SK-N-SH (cell line): Measurements from ENCODE around the gene RPP21. TPM values are rescaled to one million over a fixed set of nuclear protein-coding genes. Genes with fewer than 3 reads are reported as not detected.

ENCODE experiments used
- CTCF ChIA-PET: fragments of 300-600, 350-600 bp; formaldehyde crosslinking; extraction: SDS; loops from one replicate; lab custom pipeline; 2021; lab: Yijun Ruan, JAX
- POLR2A ChIA-PET: fragments of 350-600 bp; sonication (Branson Sonifier 250); formaldehyde crosslinking; extraction: SDS; loops from one replicate; lab custom pipeline; 2020; ENCODE audit warnings: antibody characterized with exemption, inconsistent platforms; lab: Yijun Ruan, JAX
- DNase-seq: peaks from one replicate; pipeline ENCODE4 v3.0.0; 2012
- H2AFZ ChIP-seq: fragments of 200-600 bp; sonication (generic); 2 replicates; pipeline ENCODE4 v1.8.1; 2016; ENCODE audit warnings: antibody characterized with exemption, mild to moderate bottlenecking, low read depth
- H3F3A ChIP-seq: fragments of 200-600 bp; sonication (generic); replicated peaks from 2 replicates; pipeline ENCODE3; 2016; ENCODE audit warnings: antibody characterized with exemption, mild to moderate bottlenecking; ENCODE audit not compliant: insufficient read depth
- H3K27ac ChIP-seq, 2 experiments: fragments of 200-500 bp in 1 of 2; fragments of 200-600 bp in 1 of 2; sonication (Bioruptor generic) in 1 of 2; sonication (generic), shearing (Covaris generic) in 1 of 2; 2 replicates each; pipeline versions ENCODE4 v1.5.1 to v1.6.1; 2014 to 2016; ENCODE audit warnings: low read depth in 2 of 2, inconsistent platforms in 1 of 2, low read length in 1 of 2, mild to moderate bottlenecking in 1 of 2, mixed read lengths in 1 of 2
- H3K27me3 ChIP-seq: fragments of 200-600 bp; sonication (generic), shearing (Covaris generic); 2 replicates; pipeline ENCODE4 v1.6.1; 2016; ENCODE audit warnings: mixed run types; ENCODE audit not compliant: insufficient read depth
- H3K36me3 ChIP-seq, 2 experiments: fragments of 200-500 bp in 1 of 2; fragments of 200-600 bp in 1 of 2; sonication (Bioruptor generic) in 1 of 2; sonication (generic) in 1 of 2; replicated peaks in 1 of 2; 2 replicates each; pipeline versions ENCODE3 to v1.5.1; 2014 to 2016; ENCODE audit warnings: low read length in 1 of 2, mild to moderate bottlenecking in 1 of 2; ENCODE audit not compliant: insufficient read depth in 2 of 2, control insufficient read depth in 1 of 2
- H3K4me1 ChIP-seq, 2 experiments: fragments of 200-500 bp in 1 of 2; fragments of 200-600 bp in 1 of 2; sonication (Bioruptor generic) in 1 of 2; sonication (generic), shearing (Covaris generic) in 1 of 2; 2 replicates each; pipeline versions ENCODE4 v1.5.1 to v1.6.1; 2014 to 2016; ENCODE audit warnings: low read depth in 1 of 2, low read length in 1 of 2, mixed run types in 1 of 2; ENCODE audit not compliant: insufficient read depth in 2 of 2, control insufficient read depth in 1 of 2
- H3K4me2 ChIP-seq: fragments of 200-600 bp; sonication (generic), shearing (Covaris generic); 2 replicates; pipeline ENCODE4 v1.6.1; 2017; ENCODE audit warnings: mixed run types
- H3K4me3 ChIP-seq, 2 experiments: fragments of 200-500 bp in 1 of 2; fragments of 200-600 bp in 1 of 2; sonication (Bioruptor generic) in 1 of 2; sonication (generic), shearing (Covaris generic) in 1 of 2; 2 replicates each; pipeline versions ENCODE4 v1.5.1 to v1.8.1; 2014 to 2016; ENCODE audit warnings: low read depth in 2 of 2, inconsistent platforms in 1 of 2, low read length in 1 of 2, mild to moderate bottlenecking in 1 of 2, mixed read lengths in 1 of 2, moderate library complexity in 1 of 2
- H3K79me2 ChIP-seq: fragments of 200-600 bp; sonication (generic); 2 replicates; pipeline ENCODE4 v1.8.1; 2017; ENCODE audit warnings: mild to moderate bottlenecking; ENCODE audit not compliant: insufficient read depth
- H3K9ac ChIP-seq: fragments of 200-600 bp; sonication (generic); 2 replicates; pipeline ENCODE4 v1.6.1; 2017; ENCODE audit warnings: mixed run types
- H3K9me2 ChIP-seq: fragments of 200-600 bp; sonication (generic); 2 replicates; pipeline ENCODE4 v1.6.1; 2017; ENCODE audit warnings: mixed run types
- H3K9me3 ChIP-seq: fragments of 200-600 bp; sonication (generic); 2 replicates; pipeline ENCODE4 v1.6.1; 2017; ENCODE audit warnings: mixed run types, mild to moderate bottlenecking, moderate library complexity
- H4K20me1 ChIP-seq: fragments of 200-600 bp; sonication (generic); 2 replicates; pipeline ENCODE4 v1.6.1; 2017; ENCODE audit warnings: mild to moderate bottlenecking, mixed run types; ENCODE audit not compliant: insufficient read depth
- CHD2 ChIP-seq: fragments of 150-350 bp; IDR thresholded peaks from 2 replicates; pipeline ENCODE4 v1.6.1; 2018; ENCODE audit warnings: low read length; ENCODE audit not compliant: partially characterized antibody
- CTCF ChIP-seq: fragments of 200-600 bp; sonication (generic); IDR thresholded peaks from 2 replicates; pipeline ENCODE4 v1.6.1; 2017; ENCODE audit warnings: antibody characterized with exemption, mild to moderate bottlenecking, moderate library complexity
- ELF1 ChIP-seq: IDR thresholded peaks from 2 replicates; pipeline ENCODE4 v1.4.0; 2012
- EZH2phosphoT487 ChIP-seq: fragments of 200-600 bp; sonication (generic); IDR thresholded peaks from 2 replicates; pipeline ENCODE4 v1.6.1; 2017; ENCODE audit warnings: low read depth, mixed run types, mild to moderate bottlenecking, antibody characterized with exemption, moderate library complexity, borderline replicate concordance
- FOSL2 ChIP-seq: IDR thresholded peaks from 2 replicates; pipeline ENCODE4 v1.4.0; 2012; ENCODE audit warnings: low read depth, mild to moderate bottlenecking, moderate library complexity, borderline replicate concordance
- FOXM1 ChIP-seq: IDR thresholded peaks from 2 replicates; pipeline ENCODE4 v1.4.0; 2012; ENCODE audit warnings: low read depth, mild to moderate bottlenecking
- GABPA ChIP-seq: IDR thresholded peaks from 2 replicates; pipeline ENCODE4 v1.4.0; 2012; ENCODE audit warnings: low read depth, mild to moderate bottlenecking
- GATA2 ChIP-seq: sonication (generic); formaldehyde crosslinking; IDR thresholded peaks from 2 replicates; pipeline ENCODE4 v1.5.0; 2020; ENCODE audit warnings: mild to moderate bottlenecking, missing genetic modification reagents
- MAX ChIP-seq: IDR thresholded peaks from 2 replicates; pipeline ENCODE4 v1.4.0; 2012; ENCODE audit warnings: low read depth
- MEF2A ChIP-seq: IDR thresholded peaks from 2 replicates; pipeline ENCODE4 v1.4.0; 2012; ENCODE audit warnings: low read depth, borderline replicate concordance
- MXI1 ChIP-seq: IDR thresholded peaks from 2 replicates; pipeline ENCODE4 v1.6.1; 2012; ENCODE audit warnings: mild to moderate bottlenecking, low read depth, low read length, improper control_type of control experiment
- NRF1 ChIP-seq: IDR thresholded peaks from 2 replicates; pipeline ENCODE4 v1.6.1; 2012; ENCODE audit warnings: low read depth, mild to moderate bottlenecking, low read length
- POLR2AphosphoS5 ChIP-seq: IDR thresholded peaks from 2 replicates; pipeline ENCODE4 v1.6.1; 2012; ENCODE audit warnings: low read depth, low read length
- RCOR1 ChIP-seq: fragments of 150-350 bp; IDR thresholded peaks from 2 replicates; pipeline ENCODE4 v1.6.1; 2017; ENCODE audit warnings: antibody characterized with exemption, low read length
- RFX5 ChIP-seq: IDR thresholded peaks from 2 replicates; pipeline ENCODE4 v1.6.1; 2012; ENCODE audit warnings: mild to moderate bottlenecking, improper control_type of control experiment, low read length
- RXRA ChIP-seq: IDR thresholded peaks from 2 replicates; pipeline ENCODE4 v1.4.0; 2012; ENCODE audit warnings: low read depth, mild to moderate bottlenecking, borderline replicate concordance
- SMC3 ChIP-seq: IDR thresholded peaks from 2 replicates; pipeline ENCODE4 v1.6.1; 2012; ENCODE audit warnings: low read depth, low read length, improper control_type of control experiment
- TEAD4 ChIP-seq: IDR thresholded peaks from 2 replicates; pipeline ENCODE4 v1.4.0; 2012; ENCODE audit warnings: mild to moderate bottlenecking, borderline replicate concordance; ENCODE audit not compliant: insufficient read depth
- YY1 ChIP-seq: IDR thresholded peaks from 2 replicates; pipeline ENCODE4 v1.4.0; 2012; ENCODE audit warnings: low read depth, mild to moderate bottlenecking
- ZBTB33 ChIP-seq: IDR thresholded peaks from 2 replicates; pipeline ENCODE4 v1.4.0; 2012; ENCODE audit warnings: low read depth, borderline replicate concordance
- WGBS: methylation state at CpG from one replicate; pipeline ENCODE4 v1.1.6; 2017; ENCODE audit warnings: low lambda C conversion rate; 5-methylcytosine and 5-hydroxymethylcytosine counted together
- polyA plus RNA-seq, 3 experiments: library from polyadenylated mRNA; depleted of rRNA; stranded (reverse); fragments of >200 nt; gene quantifications; 2 replicates each; pipeline ENCODE4 v1.2.3, GENCODE V29; 2012
- TF ChIP-seq, protein P1 (sequence below): fragments of 150-350 bp; IDR thresholded peaks from 2 replicates; pipeline ENCODE4 v1.6.1; 2017; ENCODE audit warnings: antibody characterized with exemption, low read length, low read depth, borderline replicate concordance
- TF ChIP-seq, protein P2 (sequence below): fragments of 150-350 bp; IDR thresholded peaks from 2 replicates; pipeline ENCODE4 v1.6.1; 2016; ENCODE audit warnings: mild to moderate bottlenecking, low read depth, low read length
- TF ChIP-seq, protein P3 (sequence below): IDR thresholded peaks from 2 replicates; pipeline ENCODE4 v1.4.0; 2012; ENCODE audit warnings: low read depth, borderline replicate concordance

Gene RPP21
- polyA plus RNA-seq (2012; rRNA removed) = 68.8 and 108 TPM in 2 replicates
- 40.2 and 60.4 TPM in 2 replicates for polyA plus RNA-seq (2012; cell fraction: cytosol; rRNA removed)
- polyA plus RNA-seq (2012; cell fraction: nucleus; rRNA removed) = 108 and 202 TPM in 2 replicates

DNA sequence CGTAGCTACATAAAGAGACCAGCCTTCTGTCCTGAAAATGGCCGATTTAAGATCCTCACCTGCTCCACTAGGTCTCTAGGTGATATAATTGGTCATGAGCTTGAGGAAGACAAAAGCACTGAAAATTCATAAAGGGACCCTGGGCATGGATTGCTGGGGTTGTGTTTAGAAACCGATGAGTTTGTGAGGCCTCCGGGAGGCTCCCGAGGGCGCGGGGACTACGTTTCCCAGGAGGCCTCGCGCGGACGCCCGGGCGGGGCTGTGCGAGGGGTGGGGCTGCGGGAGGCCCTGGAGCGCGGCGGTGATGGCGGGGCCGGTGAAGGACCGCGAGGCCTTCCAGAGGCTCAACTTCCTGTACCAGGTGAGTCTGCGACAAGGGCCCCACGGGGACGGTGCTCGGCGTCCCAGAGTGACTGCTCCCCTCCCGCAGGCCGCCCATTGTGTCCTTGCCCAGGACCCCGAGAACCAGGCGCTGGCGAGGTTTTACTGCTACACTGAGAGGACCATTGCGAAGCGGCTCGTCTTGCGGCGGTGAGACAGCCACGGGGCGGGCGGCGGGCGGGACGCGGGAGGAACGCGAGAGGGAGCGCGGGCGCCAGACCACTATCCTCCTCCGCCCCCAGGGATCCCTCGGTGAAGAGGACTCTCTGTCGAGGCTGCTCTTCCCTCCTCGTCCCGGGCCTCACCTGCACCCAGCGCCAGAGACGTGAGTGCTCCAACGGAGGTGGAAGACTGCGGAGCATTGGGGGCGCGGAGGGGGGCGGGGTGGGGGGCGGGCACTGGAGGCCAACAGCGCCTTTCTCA lies at the start of gene RPP21:
Gene RPP21 (plus strand): TSS at position 289 of the 804 bp plus-strand sequence. CDS start 16 bp downstream, at position 305.
- CTCF ChIA-PET = interaction anchor here (1.4 kb wide), 1 partner anchor 196 kb away, joined by 4 read pairs; no protein-coding TSS in a partner anchor
- Histone ChIP-seq H3K36me3 (peaks cover 0 to 25% of the 10 kb centered on the region in 2 experiments), H3K4me2 (peak within 1 kb of the TSS; percentile 84), H3K4me1 (peaks cover 3 to 11% of the 10 kb centered on the region in 2 experiments; a peak in 3 of 4 replicates), H3K27me3 (no peaks in the 10 kb centered on the region), H2AFZ (peak within 1 kb of the TSS; percentile 84), H3K27ac (peak within 1 kb of the TSS; percentile 68 to 84; a peak in 3 of 4 replicates), H3K9ac (peak within 1 kb of the TSS; percentile 87), H4K20me1 (no peaks in the 10 kb centered on the region), H3K9me2 (no peaks in the 10 kb centered on the region), H3F3A (no peaks in the 10 kb centered on the region), H3K9me3 (no peaks in the 10 kb centered on the region), H3K79me2 (peaks cover 7% of the 10 kb centered on the region; the same call in 1 of the 2 replicates), H3K4me3 (peak within 1 kb of the TSS; percentile 90 to 91)
- POLR2A ChIA-PET = interaction anchor here (0.6 kb wide), 1 partner anchor 132 kb away, joined by 3 read pairs; the partner anchor contains the start of gene TRIM26
- WGBS = 6% methylated on average over 24 of the region's 64 CpGs
- DNase-seq = peak; percentile 97
- TF ChIP-seq CTCF (no peak), MAX (0 out of 2 replicates have a peak, but pooled peaks have one; percentile 17), MXI1 (0 out of 2 replicates have a peak, but pooled peaks have one; percentile 22), TEAD4 (no peak), POLR2AphosphoS5 (peak; percentile 90), RXRA (no peak), FOXM1 (no peak), RCOR1 (no peak), ELF1 (peak; percentile 66; the same call in 1 of the 2 replicates), FOSL2 (no peak), YY1 (peak; percentile 87; the same call in 1 of the 2 replicates), ZBTB33 (peak; percentile 89), CHD2 (peak; percentile 84), NRF1 (no peak), RFX5 (no peak), EZH2phosphoT487 (no peak), SMC3 (no peak), GATA2 (CRISPR knock-in tag) (no peak), GABPA (no peak), MEF2A (no peak)
- TF ChIP-seq, protein P1, sequence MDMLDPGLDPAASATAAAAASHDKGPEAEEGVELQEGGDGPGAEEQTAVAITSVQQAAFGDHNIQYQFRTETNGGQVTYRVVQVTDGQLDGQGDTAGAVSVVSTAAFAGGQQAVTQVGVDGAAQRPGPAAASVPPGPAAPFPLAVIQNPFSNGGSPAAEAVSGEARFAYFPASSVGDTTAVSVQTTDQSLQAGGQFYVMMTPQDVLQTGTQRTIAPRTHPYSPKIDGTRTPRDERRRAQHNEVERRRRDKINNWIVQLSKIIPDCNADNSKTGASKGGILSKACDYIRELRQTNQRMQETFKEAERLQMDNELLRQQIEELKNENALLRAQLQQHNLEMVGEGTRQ = no peak
- TF ChIP-seq, protein P2, sequence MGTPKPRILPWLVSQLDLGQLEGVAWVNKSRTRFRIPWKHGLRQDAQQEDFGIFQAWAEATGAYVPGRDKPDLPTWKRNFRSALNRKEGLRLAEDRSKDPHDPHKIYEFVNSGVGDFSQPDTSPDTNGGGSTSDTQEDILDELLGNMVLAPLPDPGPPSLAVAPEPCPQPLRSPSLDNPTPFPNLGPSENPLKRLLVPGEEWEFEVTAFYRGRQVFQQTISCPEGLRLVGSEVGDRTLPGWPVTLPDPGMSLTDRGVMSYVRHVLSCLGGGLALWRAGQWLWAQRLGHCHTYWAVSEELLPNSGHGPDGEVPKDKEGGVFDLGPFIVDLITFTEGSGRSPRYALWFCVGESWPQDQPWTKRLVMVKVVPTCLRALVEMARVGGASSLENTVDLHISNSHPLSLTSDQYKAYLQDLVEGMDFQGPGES = no peak
- TF ChIP-seq, protein P3, sequence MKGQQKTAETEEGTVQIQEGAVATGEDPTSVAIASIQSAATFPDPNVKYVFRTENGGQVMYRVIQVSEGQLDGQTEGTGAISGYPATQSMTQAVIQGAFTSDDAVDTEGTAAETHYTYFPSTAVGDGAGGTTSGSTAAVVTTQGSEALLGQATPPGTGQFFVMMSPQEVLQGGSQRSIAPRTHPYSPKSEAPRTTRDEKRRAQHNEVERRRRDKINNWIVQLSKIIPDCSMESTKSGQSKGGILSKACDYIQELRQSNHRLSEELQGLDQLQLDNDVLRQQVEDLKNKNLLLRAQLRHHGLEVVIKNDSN = no peak
